HG03159 (cell line): ENCODE results near the gene SLC39A10.

Experiments
- ATAC-seq: cut with Tn5 transposase; IDR thresholded peaks from one replicate; pipeline ENCODE4 v1.9.1; 2021; ENCODE audit warnings: mild to moderate bottlenecking, moderate library complexity; ENCODE audit not compliant: unreplicated experiment

Gene SLC39A10

DNA sequence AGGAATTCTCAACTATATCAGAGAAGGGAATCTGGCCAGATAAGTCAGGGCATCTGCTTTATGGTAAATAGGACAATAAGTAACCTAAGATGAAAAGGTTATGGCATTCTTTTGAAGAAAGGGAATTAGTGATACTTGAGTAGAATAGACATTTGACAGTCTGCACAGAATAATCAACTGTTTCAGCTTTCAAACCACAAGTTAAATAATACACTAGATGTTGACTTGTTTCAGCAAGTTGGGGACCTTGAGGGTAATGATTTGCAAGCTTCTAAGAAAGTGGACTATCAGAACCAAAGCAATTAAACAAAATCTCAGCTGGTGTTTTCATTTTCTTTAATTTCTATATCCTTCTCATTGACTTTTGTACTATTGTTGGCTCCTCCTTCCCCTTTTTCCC, 54.5 kb downstream of the SLC39A10 start:
- peak; percentile 66 for ATAC-seq

DNA sequence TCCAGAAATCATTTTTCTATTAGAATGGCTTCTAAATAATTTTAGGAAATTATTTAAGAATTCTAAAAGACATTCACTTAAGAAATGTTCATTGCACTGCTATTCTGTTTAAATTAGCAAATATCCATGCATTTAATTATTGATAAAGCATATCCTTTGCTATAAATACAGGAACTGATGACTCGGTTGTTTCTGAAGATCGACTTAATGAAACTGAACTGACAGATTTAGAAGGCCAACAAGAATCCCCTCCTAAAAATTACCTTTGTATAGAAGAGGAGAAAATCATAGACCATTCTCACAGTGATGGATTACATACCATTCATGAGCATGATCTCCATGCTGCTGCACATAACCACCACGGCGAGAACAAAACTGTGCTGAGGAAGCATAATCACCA, 59.4 kb downstream of the SLC39A10 start:
- no peak for ATAC-seq

DNA sequence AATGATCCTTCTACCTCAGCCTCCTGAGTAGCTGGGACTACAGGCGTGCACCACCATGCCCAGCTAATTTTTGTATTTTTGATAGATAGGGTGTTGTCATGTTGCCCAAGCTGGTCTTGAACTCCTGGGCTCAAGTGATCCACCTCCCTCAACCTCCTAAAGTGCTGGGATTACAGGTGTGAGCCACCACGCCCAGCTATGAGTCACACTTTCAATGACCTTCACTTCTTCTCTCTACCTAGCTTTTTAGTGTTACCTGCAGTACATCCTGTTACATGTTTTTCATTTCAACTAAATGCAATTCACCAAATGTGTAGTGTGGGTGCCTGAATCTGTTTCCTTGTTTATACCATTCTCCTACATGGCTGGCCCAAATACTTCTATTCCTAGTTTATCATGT, 64.0 kb downstream of the SLC39A10 start:
- ATAC-seq = no peak

DNA sequence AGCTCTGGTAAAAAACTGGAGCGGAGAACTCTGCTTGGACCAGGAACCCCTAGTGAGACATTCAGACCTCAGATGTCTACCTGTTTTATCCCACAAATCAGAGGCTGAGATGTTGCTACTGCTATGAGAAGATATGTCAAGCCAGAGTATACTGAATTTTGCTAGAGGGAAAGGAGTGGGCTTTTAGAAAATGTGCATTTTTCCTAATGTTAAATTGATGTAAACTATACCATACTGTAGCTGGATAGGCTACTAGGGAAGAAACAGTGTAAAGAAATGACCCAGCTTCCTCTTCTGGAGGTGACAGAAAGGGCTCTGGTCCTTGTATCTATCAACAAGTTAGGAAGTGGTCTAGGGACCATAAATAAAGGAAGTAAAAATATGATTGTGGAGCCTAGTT, 65.0 kb downstream of the SLC39A10 start:
- ATAC-seq = no peak

DNA sequence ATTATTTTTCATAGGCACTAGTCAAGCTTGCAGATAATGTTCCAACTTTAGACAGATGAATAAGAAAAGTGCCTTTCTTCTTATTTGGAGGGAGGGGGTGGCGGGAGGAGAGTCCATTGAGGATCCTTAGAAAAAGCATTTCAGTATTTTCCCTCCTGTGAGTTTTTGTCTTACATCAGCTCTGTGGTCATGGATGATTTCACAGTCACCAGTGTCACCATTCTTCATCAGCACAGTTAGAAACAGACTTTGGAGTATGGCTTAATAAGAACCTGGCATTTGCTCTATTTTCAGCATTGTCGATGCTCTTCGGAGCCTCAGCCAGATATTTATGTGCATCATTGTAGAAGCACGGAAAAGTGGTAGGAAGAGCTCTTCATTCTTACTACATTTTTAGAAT, 70.1 kb downstream of the SLC39A10 start:
- ATAC-seq = no peak

DNA sequence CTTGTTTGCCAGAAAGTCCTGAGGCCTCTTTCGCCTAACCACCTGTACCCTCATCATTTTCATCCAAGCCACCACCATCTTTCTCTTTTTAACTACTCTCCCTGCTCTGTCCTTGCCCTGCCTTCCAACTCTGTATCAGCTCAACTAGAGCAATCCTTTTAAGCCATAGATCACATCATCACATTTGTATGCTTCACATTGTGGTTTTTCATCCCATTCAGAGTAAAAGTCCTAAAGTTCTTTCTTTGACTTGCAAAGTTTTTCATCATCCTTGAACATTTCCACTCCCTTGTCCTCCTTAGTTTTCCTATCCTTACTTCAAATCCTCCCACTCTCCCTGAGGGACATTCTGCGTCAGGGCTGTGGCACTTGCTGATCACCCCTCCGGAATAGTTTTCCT, 73.9 kb downstream of the SLC39A10 start:
- no peak for ATAC-seq

DNA sequence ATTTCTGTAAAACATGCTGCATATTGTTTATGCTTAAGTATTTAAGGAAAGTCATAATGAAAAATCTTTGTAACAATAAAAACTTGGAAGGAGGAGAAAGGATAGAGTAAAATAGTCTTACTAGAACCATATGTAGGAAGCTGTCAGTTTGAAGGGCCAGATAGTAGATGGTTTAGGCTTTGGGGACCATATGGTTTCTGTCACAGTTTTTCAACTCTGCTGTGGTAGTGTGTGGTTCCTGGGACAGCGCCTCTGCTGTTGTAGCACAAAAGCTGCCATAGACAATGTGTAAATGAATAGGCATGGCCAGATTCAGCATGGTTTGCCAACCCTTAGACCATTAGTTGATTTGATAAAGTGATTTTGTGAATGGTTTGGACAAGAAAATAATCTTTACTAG, 75.5 kb downstream of the SLC39A10 start:
- no peak for ATAC-seq

DNA sequence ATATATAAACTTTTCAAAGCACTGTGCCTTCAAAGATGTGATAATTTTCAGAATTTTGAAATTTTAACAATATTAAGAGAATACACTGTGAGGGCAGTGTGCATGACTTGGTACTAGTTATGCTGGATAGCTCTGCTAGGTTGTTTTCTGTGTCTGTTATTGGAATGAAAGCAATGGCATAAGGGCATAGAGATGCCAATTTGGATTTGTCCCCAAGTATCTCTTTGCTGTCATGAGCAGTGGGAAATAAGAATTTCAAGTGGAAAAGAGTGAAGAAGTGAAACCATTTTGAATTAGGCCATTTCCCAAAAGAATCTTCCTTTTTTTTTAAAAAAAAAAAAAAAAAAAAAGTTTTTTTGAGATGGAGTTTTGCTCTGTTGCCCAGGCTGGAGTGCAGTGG, 76.8 kb downstream of the SLC39A10 start:
- no peak for ATAC-seq

DNA sequence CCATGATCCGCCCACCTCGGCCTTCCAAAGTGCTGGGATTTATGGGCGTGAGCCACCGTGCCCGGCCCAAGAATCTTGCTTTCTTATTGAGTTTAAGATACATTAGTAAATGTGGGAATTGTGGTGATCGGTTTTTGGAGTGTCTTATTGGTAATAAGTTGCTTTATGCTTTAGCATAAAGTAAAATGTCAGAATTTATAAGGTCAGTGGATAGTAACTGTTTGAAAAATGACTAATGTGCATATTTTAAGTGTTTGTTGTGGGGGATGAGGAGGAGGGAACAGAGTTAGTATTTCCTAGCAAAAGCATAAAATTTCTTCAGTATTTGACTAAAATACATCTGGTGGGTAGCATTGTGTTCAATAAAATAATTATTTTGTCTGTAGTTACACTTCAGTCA, 77.4 kb downstream of the SLC39A10 start:
- no peak for ATAC-seq

DNA sequence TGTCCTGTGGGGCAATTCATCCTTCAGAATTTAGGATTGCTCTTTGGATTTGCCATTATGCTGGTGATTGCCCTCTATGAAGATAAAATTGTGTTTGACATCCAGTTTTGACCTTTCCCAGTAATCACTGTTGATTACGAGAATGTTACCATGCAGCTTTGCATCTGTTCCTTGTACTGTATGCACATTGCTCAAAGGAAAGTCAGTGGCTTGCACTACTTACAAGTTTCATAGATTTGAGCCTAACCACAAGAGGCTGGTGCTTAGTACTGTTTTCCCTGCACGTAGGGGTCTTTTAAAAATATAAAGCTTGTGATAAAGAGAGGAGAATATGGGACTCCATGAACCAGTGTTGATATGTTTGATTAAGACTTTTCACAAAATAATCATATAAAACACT, 77.9 kb downstream of the SLC39A10 start:
- ATAC-seq = no peak

DNA sequence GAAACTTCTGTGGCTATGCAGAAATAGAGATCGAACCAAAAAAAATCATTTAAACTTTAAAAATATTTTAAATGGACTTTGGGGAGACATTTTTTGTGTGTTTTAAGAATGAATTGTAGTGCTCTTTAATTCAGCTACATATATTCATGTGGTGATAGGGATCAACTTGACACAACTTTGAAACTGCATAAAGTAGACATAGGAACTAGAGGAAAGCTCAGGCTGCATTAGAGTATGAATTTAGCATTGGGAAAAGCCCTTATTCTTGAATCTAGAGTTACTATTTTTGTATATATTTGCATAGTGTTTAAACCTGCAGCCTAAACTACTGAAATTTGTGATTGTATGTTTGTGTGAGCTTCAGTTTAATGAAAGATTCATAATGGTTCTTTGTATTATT, 78.3 kb downstream of the SLC39A10 start:
- no peak for ATAC-seq

DNA sequence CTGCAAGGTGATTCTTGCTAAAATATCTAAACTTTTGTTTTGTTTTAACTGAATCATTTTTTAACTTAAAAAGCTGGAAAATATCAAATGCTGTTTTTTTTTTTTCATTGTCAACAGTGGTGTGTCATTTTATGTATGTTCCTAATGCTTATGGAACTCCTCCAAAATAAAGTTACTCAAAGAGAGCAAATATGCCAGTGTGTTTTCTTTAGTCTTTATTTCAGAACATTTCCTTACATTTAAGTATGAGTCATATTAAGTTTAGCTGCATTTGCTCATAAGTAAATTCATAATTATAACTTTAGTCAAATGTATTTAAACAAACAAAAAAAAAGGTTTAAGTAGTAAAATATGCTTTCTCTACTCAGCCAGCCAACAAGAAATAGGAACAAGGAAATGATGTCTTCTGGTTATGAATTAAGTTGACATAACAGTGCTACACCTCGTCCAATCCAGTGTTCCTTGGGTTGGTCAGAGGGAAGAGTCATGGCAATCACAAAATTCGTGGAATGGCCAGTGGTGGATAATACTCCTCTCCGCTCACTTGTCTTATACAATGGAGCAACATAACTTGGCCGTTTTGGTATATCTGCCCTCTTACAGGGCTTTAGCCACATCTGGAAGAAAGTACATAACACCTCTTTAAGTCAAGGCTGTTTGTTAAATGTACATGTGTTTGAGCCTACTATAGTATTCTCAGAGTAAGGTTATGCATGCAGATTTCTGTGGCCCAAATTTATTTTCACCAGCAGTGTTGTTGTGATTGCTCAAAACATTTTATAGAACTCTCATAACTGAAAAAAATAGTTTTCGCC, 80.7 kb downstream of the SLC39A10 start:
- no peak for ATAC-seq

DNA sequence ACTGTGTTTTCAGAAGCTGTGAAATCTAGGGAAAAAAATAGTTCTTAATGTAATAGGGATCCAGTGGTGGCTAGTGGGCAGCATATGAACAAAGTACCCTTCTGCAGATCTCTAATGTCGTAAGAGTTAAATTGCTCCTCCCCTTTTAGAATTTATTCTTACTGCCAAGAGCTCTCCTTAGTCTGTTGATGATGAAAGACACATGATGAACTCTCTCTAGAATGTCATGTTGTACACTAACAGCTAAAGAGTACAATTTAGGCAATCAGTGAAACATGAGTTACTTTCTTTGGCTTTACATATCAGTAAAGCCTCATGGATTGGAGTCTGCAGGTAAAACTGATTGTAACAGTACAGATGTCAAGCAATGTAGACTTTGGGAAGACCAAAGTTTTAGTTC, 84.2 kb downstream of the SLC39A10 start:
- no peak for ATAC-seq

DNA sequence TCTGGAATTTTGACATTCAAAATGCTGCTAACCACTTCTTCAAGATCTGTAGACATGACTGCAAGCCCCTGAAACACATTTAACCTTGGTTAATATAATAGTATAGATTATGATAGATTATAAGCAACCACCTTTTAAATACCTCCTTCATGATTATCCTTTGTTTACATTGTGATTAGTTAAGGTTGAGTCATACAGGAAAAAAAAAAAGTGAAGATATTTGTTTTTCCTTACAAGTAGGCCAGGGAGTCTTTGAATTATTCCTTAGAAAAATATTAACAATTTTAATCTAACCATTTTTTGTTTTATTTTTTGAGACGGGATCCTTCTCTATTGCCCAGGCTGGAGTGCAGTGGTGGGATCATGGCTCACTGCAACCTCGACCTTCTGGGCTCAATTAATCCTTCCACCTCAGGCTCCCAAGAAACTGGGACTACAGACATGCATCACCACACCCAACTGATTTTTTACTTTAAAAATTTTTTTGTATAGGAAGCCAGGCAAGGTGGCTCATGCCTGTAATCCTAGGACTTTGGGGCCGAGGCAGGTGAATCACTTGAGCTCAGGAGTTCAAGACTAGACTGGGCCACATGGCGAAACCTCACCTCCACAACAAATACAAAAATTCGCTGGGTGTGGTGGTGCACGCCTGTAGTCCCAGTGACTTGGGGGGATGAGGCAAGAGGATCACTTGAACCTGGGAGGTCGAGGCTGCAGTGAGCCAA, 99.4 kb downstream of the SLC39A10 start:
- no peak for ATAC-seq

DNA sequence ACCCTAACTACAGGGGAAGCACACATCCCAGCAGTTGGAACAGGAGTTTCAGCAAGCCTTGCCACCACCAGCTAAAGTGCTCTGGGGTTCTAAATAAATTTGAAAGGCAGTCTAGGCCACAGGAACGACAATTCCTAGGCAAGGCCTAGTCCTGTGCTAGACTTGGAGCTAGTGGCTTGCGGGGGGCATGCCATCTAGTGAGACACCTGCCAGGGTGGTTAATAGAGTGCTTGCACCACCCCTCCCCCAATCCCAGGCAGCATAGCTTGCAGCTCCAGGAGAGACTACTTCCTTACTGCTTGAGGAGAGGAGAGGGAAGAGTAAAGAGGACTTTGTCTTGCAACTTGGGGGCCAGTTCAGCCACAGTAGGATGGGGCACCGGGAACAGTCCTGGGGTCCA, 101.8 kb downstream of the SLC39A10 start:
- no peak for ATAC-seq

DNA sequence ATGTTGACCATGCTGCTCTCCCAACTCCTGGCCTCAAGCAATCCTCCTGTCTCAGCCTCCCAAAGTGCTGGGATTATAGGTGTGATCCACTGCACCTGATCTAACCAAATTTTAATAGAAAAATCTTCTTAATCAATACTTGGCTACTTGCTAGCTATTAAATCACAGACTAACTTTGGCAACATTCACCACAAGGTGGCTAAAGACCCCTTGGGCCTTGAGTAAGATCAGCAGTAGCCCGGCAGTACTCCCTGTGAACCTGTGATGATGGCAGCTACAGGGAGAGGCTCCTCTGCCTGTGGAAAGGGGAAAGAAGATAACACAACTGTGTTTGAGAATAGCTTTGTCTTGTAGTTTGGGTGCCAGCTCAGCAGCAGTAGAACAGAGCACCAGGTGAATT, 102.9 kb downstream of the SLC39A10 start:
- no peak for ATAC-seq

DNA sequence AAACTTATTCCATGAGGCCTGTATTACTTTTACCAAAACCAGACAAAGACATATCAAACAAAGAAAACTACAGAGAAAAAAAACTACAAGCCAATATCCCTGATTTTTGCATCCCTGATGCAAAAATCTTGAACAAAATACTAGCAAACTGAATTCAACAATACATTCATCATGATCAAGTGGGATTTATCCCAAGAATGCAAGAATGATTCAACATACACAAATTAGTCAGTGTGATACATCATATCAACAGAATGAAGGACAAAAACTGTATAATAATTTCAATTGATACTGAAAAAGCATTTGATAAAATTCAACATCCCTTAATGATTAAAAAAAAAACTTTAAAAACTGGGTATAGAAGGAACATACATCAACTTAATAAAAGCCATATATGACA, 106.8 kb downstream of the SLC39A10 start:
- no peak for ATAC-seq

DNA sequence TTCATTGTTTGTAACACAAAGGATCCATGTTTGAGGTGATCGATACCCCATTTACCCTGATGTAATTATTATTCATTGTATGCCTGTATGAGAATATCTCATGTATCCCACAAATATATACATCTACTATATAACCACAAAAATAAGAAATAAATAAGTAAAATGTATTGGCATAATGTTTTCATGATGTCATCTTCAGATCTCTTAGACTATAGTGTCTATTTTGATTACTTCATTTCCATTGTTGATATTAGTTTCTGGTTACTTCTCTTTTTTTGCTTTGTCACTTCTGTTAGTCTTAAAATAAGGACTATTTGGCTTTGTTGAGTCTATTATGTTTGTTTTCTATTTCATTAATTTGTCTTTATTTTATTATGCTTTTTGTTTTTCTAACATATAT, 109.7 kb downstream of the SLC39A10 start:
- no peak for ATAC-seq

DNA sequence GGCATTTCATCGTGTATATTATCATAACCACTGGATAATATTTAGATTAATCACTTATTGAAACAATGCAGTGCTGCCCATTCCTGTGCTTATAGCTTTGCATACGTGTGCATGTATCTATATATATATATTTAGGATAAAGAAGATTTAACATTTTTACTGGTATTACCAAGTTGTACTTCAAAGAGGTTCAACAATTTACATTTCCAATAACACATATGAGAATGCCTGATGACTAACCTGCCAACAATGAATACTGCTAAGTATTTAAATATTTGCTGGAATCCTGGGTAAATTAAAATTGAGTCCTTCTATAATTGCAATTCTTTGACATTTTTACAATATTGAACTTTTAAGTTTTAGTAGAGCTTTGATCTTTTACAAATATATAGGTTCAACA, 111.4 kb downstream of the SLC39A10 start:
- no peak for ATAC-seq

DNA sequence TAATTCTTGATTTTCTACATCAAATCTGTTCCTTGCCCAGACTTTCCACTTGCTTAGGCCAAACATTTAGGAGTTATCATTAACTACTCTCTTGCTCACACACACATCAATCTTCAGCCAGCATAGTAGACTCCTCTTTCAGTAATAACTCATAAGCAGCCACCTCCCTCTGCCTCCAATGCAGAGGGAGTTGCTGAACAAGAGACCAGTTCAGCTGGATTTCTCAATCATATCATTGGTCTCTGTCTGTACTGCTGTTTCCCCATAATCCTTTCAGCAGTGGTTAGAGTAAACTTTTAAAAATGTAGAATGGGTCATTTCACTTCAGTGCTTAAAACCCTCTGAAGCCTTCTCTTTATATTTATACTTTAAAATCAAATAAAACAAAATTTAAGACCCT, 112.9 kb downstream of the SLC39A10 start:
- ATAC-seq = no peak

DNA sequence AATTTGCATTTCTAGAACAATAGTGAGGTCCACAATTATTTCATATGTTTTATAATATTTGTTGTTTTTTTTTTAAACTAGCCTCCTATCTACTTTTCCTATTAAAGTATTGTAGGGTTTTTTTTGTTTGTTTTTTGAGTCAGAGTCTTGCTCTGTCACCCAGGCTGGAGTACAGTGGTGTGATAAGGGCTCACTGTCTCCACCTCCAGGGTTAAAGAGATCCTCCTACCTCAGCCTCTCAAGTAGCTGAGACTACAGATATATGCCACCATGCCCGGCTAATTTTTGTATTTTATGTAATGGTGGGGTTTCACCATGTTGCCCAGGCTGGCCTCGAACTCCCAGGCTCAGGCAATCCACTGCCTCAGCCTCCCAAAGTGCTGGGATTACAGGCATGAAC, 122.5 kb downstream of the SLC39A10 start:
- ATAC-seq = no peak

DNA sequence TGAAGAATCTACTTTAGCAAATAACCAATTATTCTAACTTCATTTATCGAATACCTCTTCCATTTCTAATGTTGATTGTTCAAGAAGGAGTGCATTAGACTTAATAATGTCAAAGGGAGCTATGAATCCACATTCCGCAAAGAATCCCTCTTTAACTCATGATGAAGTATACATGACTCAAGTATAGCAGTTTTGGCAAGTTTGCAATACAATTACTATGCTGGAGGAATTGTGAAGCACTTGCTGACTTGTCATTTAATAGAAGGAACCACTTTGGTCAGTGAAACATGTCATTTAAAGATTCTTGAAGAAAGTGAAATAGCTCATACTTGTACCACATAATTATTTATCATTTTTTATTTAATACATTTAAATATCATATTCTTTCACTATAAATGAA, 125.1 kb downstream of the SLC39A10 start:
- ATAC-seq = no peak
